Measurements from ENCODE around the gene RBMS1. TPM values are rescaled to one million over a fixed set of nuclear protein-coding genes. Genes with fewer than 3 reads are reported as not detected.

RBMS1 gene
- total and polyA plus RNA-seq, 2 donors (not counting 1 experiment from before 2014, with no cell fraction given): 18.0 to 36.7 TPM

DNA sequence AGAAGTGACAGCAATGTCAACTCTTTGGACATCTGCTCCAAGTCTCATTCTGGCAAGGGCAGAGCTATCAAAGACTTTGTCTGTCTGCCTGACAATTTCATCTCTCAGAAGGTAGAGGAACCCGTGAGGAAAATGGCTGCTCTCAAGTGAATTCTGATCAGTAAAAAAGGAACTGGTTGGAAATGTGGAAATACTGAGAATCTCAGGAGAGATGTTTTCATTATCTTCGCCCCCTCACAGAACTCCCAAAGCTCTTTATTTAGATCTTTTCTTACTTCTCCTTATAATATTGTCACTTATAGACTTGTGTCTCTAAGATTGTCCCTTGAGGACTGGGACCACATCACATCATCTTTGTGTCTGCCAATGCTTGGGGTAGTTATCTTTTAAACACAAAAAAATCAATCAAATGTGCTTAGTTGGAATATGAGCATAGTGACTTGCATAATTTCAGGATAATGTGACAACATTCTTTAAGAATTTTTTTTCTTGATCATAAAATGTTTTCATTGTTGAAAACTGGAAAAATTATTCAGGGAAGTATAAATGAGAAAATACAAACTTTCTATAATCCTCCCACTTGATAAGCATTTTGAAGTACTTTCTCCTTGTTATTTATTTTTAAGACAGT, 225.3 kb downstream of the RBMS1 start:
- no peak overlapping the region for H3K4me2 ChIP-seq (replicated peaks; ENCODE audit: low read depth, low read length, poor library complexity, severe bottlenecking)
- Mint-ChIP-seq H3K4me1 (peaks cover 13% of the 10 kb centered on the region), H3K27me3 (peaks cover 17% of the 10 kb centered on the region), H3K4me3 (no peak overlapping the region), H3K27ac (no peak overlapping the region), H3K9me3 (ENCODE audit: insufficient read depth) (no peaks in the 10 kb centered on the region)
- H3K4me1 ChIP-seq (ENCODE audit: control insufficient read depth in 2 of 2, insufficient read depth in 2 of 2, low read length in 2 of 2): peaks cover 6 to 15% of the 10 kb centered on the region in 2 donors
- H3K4me3 ChIP-seq (ENCODE audit: control extremely low read depth in 1 of 5, extremely low read depth in 1 of 5, insufficient read depth in 1 of 5, low read depth in 2 of 5, low read length in 4 of 5): no peak overlapping the region
- no peak overlapping the region for H3K9ac ChIP-seq (ENCODE audit: low read length)
- ATAC-seq (ENCODE audit: low read depth) (no peak), DNase-seq (no peak)
- ChIA-PET POLR2A (no interaction called here), CTCF (interaction anchor here (1.2 kb wide), 1 partner anchor 15 kb away, joined by 3 read pairs; no protein-coding TSS in a partner anchor)
- intact Hi-C loops (cut with micrococcal nuclease): no loop called here
- WGBS (ENCODE audit: insufficient coverage): no CpG with 5 or more reads among the region's 2 CpGs
- no peaks in the 10 kb centered on the region for H3K9me3 ChIP-seq (ENCODE audit: control extremely low read depth in 1 of 3, control insufficient read depth in 2 of 3, insufficient read depth in 1 of 3, low read length in 2 of 3)
- H2AFZ ChIP-seq (ENCODE audit: insufficient read depth, low read depth, low read length, poor library complexity, severe bottlenecking): no peak overlapping the region
- TF ChIP-seq, protein P1, sequence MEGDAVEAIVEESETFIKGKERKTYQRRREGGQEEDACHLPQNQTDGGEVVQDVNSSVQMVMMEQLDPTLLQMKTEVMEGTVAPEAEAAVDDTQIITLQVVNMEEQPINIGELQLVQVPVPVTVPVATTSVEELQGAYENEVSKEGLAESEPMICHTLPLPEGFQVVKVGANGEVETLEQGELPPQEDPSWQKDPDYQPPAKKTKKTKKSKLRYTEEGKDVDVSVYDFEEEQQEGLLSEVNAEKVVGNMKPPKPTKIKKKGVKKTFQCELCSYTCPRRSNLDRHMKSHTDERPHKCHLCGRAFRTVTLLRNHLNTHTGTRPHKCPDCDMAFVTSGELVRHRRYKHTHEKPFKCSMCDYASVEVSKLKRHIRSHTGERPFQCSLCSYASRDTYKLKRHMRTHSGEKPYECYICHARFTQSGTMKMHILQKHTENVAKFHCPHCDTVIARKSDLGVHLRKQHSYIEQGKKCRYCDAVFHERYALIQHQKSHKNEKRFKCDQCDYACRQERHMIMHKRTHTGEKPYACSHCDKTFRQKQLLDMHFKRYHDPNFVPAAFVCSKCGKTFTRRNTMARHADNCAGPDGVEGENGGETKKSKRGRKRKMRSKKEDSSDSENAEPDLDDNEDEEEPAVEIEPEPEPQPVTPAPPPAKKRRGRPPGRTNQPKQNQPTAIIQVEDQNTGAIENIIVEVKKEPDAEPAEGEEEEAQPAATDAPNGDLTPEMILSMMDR (IDR thresholded peaks at IDR 0.05): no peak
- no peak for TF ChIP-seq EZH2 (IDR thresholded peaks at IDR 0.05; ENCODE audit: borderline replicate concordance, insufficient read depth, low read depth, low read length, poor library complexity, severe bottlenecking)
- H4K20me1 ChIP-seq (ENCODE audit: control insufficient read depth, insufficient read depth, low read length, poor library complexity, severe bottlenecking): no peaks in the 10 kb centered on the region
- no peaks in the 10 kb centered on the region for H3K79me2 ChIP-seq (ENCODE audit: control insufficient read depth, insufficient read depth, low read length)
- H3K27me3 ChIP-seq (replicated peaks in 1 of 4; ENCODE audit: control extremely low read depth in 1 of 4, control insufficient read depth in 3 of 4, insufficient read depth in 4 of 4, low read length in 3 of 4): no peaks in the 10 kb centered on the region
- H3K36me3 ChIP-seq (replicated peaks in 1 of 2; ENCODE audit: control extremely low read depth in 1 of 2, control insufficient read depth in 1 of 2, extremely low read depth in 1 of 2, insufficient read depth in 2 of 2, low read length in 1 of 2): peaks cover 0 to 3% of the 10 kb centered on the region in 2 experiments
- H3K27ac ChIP-seq (ENCODE audit: low read length in 2 of 2): no peak overlapping the region

DNA sequence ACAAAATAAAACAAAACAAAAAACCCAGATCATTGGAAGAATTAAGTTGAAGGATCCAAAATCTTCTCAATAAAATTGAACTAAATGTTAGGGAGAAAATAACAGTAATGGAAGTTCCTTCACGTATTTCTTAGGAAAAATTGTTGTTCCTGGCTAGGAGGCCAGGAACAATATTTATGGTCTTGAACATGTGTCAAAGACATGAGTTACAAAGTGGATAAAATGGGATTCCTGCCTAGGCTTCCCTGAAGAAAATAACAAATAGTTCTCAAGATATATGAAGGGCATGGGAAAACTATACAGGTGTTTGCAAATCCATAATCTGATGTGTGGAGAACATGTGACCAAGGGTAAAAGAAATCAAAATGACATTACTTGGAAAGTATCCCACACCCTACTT, 225.9 kb downstream of the RBMS1 start:
- ATAC-seq (ENCODE audit: low read depth) (no peak), DNase-seq (no peak)
- Mint-ChIP-seq H3K4me3 (no peak overlapping the region), H3K27me3 (peaks cover 17% of the 10 kb centered on the region), H3K9me3 (ENCODE audit: insufficient read depth) (no peaks in the 10 kb centered on the region), H3K27ac (no peak overlapping the region), H3K4me1 (peaks cover 13% of the 10 kb centered on the region)
- TF ChIP-seq EZH2 (IDR thresholded peaks at IDR 0.05; ENCODE audit: borderline replicate concordance, insufficient read depth, low read depth, low read length, poor library complexity, severe bottlenecking): no peak
- TF ChIP-seq, protein P1 (IDR thresholded peaks at IDR 0.05): no peak
- no CpG with 5 or more reads among the region's 1 CpG for WGBS (ENCODE audit: insufficient coverage)
- Histone ChIP-seq H3K4me3 (ENCODE audit: control extremely low read depth in 1 of 5, extremely low read depth in 1 of 5, insufficient read depth in 1 of 5, low read depth in 2 of 5, low read length in 4 of 5) (no peak overlapping the region), H3K27ac (ENCODE audit: low read length in 2 of 2) (no peak overlapping the region), H3K36me3 (replicated peaks in 1 of 2; ENCODE audit: control extremely low read depth in 1 of 2, control insufficient read depth in 1 of 2, extremely low read depth in 1 of 2, insufficient read depth in 2 of 2, low read length in 1 of 2) (peaks cover 0 to 3% of the 10 kb centered on the region in 2 experiments), H3K4me2 (replicated peaks; ENCODE audit: low read depth, low read length, poor library complexity, severe bottlenecking) (no peak overlapping the region), H3K27me3 (replicated peaks in 1 of 4; ENCODE audit: control extremely low read depth in 1 of 4, control insufficient read depth in 3 of 4, insufficient read depth in 4 of 4, low read length in 3 of 4) (no peaks in the 10 kb centered on the region), H3K9ac (ENCODE audit: low read length) (no peak overlapping the region), H3K79me2 (ENCODE audit: control insufficient read depth, insufficient read depth, low read length) (no peaks in the 10 kb centered on the region), H3K4me1 (ENCODE audit: control insufficient read depth in 2 of 2, insufficient read depth in 2 of 2, low read length in 2 of 2) (peaks cover 6 to 15% of the 10 kb centered on the region in 2 donors), H3K9me3 (ENCODE audit: control extremely low read depth in 1 of 3, control insufficient read depth in 2 of 3, insufficient read depth in 1 of 3, low read length in 2 of 3) (no peaks in the 10 kb centered on the region), H2AFZ (ENCODE audit: insufficient read depth, low read depth, low read length, poor library complexity, severe bottlenecking) (no peak overlapping the region), H4K20me1 (ENCODE audit: control insufficient read depth, insufficient read depth, low read length, poor library complexity, severe bottlenecking) (no peaks in the 10 kb centered on the region)
- ChIA-PET CTCF (interaction anchor here (1.2 kb wide), 1 partner anchor 14 kb away, joined by 3 read pairs; no protein-coding TSS in a partner anchor), POLR2A (no interaction called here)
- intact Hi-C loops (cut with micrococcal nuclease): no loop called here
